Measurements from ENCODE around the gene RECK.

GRCh38 chr9:36138901-36139300, 102.2 kb downstream of the RECK start:
- no peak for TF ChIP-seq CTCF (conservative IDR thresholded peaks at IDR 0.05; ENCODE audit: low read length)
- no peak for TF ChIP-seq EZH2phosphoT487 (IDR thresholded peaks at IDR 0.05; ENCODE audit: borderline replicate concordance)
